SKM-1 treated with dmso at 0.1 percent for 144 hours (cell line): Measurements from ENCODE around the gene ASF1A.
"Not testable (repeated sequence)": the region's sequence is repeated elsewhere in the genome, so short reads cannot be mapped to it uniquely, and the experiment has no call there.

Source experiments
- DNase-seq: peaks from one replicate; lab custom pipeline; 2025; ENCODE audit not compliant: unreplicated experiment; lab: John Stamatoyannopoulos, UW

The ASF1A gene

GRCh38 chr6:118893807-118894424 lies at the start of gene ASF1A:
Gene ASF1A, plus strand, starts transcription at chr6:118894152. Its CDS starts 262 bp downstream, at chr6:118894414.
- peak; percentile 97 for DNase-seq

DNA sequence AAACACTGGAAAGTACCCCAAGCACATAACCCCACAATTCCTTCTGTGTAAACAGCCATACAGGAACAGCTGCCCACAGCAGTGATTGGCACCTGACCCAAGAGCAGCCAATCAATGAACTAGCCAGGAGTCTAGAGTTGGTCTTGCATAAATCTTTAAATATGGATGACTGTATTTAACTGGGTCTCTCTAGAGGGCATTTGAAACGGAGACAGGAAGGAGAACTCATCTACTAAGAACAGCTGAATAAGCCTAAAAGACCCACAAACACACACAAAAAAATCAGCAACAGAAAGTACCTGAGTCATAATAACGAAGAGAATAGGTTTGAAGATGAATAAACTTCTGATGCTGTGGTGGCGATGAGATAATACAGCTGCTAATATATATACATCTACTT lies 49.0 kb upstream of the ASF1A start:
- DNase-seq = no peak

- no peak for DNase-seq
Measured at GRCh38 chr6:118853408-118853807, 40.5 kb upstream of the ASF1A start.

DNA sequence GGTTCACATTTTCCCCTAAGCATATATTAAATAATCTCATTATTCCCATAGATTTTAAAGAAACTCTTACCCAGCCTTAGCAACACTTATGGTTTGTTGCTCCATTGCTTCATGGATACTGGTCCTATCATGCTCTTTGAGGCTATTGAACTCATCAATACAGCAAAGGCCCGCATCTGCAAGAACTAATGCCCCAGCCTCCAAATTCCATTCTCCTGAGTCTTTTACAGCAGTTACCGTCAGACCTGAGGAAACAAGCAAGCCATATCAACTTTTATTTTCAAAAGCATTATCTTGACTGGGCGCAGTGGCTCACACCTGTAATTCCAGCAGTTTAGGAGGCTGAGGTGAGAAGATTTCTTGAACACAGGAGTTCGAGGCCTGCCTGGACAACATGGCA lies 37.7 kb upstream of the ASF1A start:
- DNase-seq = no peak

- no peak for DNase-seq
Measured at GRCh38 chr6:118859517-118860064, 34.4 kb upstream of the ASF1A start.

GRCh38 chr6:118860363-118860762 lies 33.6 kb upstream of the ASF1A start:
- DNase-seq = no peak

DNA sequence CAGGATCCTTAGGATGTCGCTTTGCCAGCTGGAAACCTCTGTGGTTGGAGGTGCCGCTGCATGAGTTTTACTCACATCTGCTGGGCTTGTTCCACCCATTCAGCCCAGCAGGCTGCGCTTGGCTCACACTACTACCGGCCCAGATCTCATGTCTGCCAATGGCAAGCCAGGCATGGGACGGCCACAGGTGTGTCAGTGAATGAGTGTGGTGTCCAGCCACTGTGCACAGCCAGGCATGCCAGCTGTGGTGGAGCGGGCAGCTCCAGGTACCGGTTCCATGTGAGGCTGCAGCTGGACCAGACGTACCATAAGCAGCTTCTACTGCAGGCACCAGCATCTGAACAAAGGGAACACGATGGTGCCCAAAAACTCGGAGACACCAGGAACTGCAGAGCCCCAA lies 33.1 kb upstream of the ASF1A start:
- DNase-seq = no peak

DNA sequence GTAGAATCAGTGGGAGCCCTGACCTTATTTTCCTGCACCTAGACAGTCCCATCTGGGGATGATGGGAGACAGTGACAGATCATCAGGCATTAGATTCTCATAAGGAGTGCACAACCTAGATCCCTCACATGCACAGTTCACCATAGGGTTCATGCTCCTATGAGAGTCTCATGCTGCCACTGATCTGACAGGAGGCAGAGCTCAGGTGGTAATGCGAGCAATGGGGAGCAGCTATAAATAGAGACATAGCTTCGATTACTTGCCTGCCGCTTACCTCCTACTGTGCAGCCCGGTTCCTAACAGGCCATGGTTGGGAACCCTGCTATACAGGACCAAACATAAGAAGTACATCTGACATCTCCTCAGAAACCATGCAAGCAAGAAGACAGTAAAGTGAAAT lies 31.5 kb upstream of the ASF1A start:
- DNase-seq = no peak

DNA sequence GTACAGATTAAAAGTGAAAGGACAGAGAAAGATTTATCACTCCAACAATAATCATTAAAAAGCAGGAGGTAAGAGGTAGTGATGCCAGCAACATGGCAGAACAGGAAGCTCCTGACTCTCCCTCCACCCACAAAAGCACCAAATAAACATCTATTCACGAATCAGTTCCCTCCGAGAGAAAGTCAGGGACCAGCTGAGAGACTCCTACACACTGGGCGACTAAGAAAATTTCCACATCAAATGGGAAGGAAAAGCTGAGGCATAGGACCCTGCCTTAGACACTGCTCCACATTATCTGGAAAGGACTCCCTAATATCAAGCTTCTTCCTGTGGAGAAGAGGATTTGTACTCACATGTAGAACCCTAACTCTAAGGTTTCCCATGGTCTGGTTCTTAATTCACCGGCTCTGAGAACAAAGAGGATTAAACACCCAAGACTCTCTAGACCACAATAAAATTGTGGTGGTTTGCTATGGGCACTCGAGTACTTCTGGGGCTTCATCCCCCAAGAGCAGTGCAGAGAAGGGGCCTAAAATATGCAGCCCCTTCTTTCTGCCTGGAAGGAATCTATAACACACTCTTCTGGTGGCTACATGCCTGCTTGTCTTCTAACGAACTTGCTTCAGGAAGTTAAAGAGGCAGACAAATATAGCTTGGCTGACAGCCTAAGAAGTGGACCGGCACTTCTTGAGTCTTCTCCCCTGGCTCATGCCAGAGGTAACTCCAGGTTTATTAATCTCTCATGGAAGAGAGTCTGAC lies 29.4 kb upstream of the ASF1A start:
- no peak for DNase-seq

DNA sequence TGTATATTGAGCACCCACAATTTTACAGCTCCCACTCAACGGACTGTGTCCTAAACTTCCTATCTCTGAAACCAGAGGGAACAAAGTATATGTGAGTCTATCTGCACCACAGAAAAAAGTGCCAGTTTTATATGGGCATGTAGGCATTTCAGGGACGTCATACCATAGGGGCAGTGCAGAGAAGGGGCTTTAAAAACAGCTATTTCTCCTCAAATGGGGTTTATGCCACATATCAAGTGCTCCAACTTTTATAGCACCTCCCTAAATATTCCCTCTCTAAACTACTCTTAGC lies 28.9 kb upstream of the ASF1A start:
- DNase-seq = no peak

DNA sequence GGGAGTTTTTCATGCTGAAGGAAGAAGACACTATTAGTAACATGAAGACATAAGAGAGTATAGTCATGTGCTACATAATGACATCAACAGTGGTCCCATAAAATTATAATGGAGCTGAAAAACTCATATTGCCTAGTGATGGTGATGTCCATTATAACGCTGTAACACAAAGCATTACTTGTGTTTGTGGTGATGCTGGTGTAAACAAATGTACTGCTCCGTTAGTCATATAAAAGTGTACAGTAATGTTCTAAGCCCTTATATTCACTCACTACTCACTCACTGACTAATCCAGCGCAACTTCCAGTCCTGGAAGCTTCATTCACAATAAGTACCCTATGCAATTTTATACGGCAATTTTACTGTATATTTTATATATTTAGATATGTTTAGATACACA lies 26.8 kb upstream of the ASF1A start:
- DNase-seq = no peak

DNA sequence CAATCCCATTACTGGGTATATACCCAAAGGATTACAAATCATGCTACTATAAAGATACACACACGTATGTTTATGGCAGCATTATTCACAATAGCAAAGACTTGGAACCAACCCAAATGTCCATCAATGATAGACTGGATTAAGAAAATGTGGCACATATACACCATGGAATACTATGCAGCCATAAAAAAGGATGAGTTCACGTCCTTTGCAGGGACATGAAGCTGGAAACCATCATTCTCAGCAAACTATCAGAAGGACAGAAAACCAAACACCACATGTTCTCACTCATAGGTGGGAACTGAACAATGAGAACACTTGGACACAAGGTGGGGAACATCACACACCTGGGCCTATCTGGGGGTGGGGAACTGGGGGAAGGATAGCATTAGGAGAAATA lies 25.1 kb upstream of the ASF1A start:
- DNase-seq = not testable (repeated sequence)

DNA sequence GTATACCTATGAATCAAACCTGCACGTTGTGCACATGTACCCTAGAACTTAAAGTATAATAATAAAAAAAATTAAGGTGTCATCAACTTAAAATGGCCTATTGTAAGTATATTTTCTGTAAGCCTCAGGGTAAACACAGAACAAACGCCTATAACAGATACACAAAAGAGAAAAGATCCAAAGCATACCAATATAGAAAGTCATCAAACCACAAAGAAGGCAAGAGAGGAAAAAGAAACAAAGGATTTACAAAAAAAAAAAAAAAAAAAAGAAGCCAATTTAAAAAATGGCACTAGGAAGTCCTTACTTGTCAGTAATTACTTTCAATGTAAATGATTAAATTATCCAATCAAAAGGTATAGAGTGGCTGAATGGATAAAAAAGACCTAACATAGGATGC lies 24.6 kb upstream of the ASF1A start:
- DNase-seq = no peak

DNA sequence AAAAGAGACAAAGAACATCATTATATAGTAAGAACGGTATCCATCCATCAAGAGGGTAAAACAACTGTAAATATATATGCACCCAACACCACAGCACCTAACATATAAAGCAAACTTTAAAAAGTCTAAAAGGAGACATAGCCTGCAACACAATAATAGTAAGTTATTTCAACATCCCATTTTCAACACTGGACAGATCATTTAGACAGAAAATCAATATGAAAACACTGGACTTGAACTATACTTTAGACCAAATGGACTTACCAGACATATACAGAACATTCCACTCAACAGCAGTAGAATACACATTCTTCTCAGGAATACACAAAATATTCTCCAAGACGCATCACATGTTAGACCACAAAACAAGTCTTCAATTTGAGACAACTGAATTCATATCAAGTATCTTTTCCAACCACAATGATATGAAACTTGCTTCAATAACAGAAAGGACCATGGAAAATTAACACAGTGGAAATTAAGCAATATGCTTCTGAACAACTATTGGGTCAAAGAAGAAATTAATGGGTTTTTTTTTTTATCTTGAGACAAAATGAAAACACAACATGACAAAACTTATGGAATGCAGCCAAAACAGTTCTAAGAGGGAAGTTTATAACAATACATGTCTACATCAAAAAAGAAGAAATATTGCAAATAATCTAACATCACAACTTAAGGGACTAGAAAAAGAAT lies 23.9 kb upstream of the ASF1A start:
- no peak for DNase-seq

DNA sequence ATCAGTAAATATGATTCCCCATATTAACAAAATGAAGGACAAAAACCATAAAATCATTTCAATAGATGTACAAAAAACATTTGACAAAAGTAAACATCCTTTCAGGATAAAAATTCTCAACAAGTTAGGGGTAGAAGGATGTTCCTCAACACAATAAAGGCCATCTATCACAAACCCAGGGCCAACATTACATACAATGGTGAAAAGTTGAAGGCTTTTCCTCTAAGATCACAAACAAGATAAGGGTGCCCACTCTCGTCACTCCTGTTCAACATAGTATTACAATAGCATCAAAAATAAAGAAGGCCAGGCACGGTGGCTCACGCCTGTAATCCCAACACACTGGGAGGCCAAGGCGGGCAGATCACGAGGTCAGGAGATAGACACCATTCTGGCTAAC lies 22.6 kb upstream of the ASF1A start:
- DNase-seq = no peak

DNA sequence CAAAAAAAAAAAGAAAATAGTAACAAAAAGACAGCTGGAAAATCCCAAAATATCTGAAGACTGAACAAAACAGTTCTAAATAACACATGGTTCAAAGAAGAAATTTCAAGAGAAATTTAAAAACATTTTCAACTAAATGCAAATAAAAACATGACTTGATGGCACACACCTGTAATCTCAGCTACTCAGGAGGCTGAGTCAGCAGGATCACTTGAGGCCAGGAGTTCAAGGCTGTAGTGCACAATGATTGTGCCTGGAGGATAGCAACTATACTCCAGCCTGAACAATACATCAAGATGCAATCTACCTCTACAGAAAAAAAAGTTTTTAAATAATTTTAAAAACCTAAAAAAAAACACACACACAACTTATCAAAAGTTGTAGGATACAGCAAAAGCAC lies 21.6 kb upstream of the ASF1A start:
- DNase-seq = no peak

DNA sequence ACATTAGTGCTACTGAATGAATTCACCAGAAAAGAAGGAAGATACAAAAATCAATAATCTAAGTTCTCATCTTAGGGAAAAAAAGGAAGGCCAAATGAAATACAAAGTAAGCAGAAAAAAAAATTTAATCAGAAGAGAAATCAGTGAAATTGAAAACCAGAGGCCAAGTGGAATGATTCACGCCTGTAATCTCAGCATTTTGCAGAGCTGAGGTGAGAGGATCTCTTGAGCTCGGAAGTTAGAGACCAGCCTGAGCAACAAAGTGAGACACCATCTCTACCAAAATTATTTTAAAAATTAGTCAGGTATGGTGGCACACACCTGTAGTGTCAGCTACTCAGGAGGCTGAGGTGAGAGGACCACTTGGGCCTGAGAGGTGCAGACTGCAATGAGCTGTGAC lies 21.2 kb upstream of the ASF1A start:
- no peak for DNase-seq

DNA sequence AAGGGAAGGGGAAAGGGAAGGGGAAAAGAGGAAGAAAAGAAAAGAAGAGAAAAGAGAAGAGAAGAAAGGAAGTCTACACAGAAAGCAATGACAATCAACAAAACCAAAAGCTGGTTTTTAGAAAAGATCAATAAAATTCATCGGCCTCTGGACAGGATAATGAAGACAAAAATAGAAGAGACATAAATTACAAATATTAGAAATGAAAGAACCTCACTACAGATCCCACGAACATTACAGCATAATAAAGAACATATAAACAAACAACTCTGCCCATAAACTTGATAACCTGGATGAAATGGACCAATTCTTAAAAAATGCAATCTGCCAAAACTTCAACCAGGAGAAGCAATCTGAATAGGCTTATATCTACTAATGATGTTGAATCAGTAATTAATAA lies 20.7 kb upstream of the ASF1A start:
- DNase-seq = no peak

DNA sequence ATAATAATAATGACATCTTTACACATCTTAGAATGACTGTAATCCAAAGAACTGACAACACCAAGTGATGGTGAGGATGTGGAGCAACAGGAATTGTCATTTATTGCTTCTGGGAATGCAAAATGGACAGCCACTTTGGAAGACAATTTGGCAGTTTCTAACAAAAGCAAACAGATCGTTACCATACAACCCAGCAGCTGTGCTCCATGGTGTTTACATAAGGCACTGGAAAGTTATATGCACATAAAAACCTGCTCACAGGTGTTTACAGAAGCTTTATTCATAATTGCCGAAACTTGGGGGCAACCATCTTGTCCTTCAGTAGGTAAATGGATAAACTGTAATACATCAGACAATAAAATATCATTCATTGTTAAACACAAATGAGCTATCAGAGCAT lies 18.3 kb upstream of the ASF1A start:
- DNase-seq = no peak

GRCh38 chr6:118876198-118876597 lies 17.8 kb upstream of the ASF1A start:
- DNase-seq = no peak

GRCh38 chr6:118876814-118877213 lies 17.1 kb upstream of the ASF1A start:
- DNase-seq = no peak

GRCh38 chr6:118877806-118878205 lies 16.1 kb upstream of the ASF1A start:
- DNase-seq = no peak
